ENCODE data around the gene LSAMP.

- TF ChIP-seq, protein P1, sequence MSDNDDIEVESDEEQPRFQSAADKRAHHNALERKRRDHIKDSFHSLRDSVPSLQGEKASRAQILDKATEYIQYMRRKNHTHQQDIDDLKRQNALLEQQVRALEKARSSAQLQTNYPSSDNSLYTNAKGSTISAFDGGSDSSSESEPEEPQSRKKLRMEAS (IDR thresholded peaks at IDR 0.05) = no peak
- TF ChIP-seq, protein P2, sequence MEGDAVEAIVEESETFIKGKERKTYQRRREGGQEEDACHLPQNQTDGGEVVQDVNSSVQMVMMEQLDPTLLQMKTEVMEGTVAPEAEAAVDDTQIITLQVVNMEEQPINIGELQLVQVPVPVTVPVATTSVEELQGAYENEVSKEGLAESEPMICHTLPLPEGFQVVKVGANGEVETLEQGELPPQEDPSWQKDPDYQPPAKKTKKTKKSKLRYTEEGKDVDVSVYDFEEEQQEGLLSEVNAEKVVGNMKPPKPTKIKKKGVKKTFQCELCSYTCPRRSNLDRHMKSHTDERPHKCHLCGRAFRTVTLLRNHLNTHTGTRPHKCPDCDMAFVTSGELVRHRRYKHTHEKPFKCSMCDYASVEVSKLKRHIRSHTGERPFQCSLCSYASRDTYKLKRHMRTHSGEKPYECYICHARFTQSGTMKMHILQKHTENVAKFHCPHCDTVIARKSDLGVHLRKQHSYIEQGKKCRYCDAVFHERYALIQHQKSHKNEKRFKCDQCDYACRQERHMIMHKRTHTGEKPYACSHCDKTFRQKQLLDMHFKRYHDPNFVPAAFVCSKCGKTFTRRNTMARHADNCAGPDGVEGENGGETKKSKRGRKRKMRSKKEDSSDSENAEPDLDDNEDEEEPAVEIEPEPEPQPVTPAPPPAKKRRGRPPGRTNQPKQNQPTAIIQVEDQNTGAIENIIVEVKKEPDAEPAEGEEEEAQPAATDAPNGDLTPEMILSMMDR (IDR thresholded peaks at IDR 0.05) = no peak
Measured at GRCh38 chr3:115855911-115856310, 589.4 kb downstream of the LSAMP start.
